ENCODE results near the gene SMARCA4. TPM values are rescaled to one million over a fixed set of nuclear protein-coding genes. Genes with fewer than 3 reads are reported as not detected.

The SMARCA4 gene
- total RNA-seq, 2 experiments from 2014 or later = 88.6 to 98.6 TPM

GRCh38 chr19:11033251-11033650 lies 72.4 kb downstream of the SMARCA4 start:
- H3K36me3 Mint-ChIP-seq (ENCODE audit: low read depth) = peaks cover 26% of the 10 kb centered on the region
- H3K27ac Mint-ChIP-seq = no peak overlapping the region
- no peaks in the 10 kb centered on the region for H3K9me3 Mint-ChIP-seq
- no peaks in the 10 kb centered on the region for H3K27me3 Mint-ChIP-seq (ENCODE audit: low read depth)
- no peak overlapping the region for H3K4me3 Mint-ChIP-seq
- peaks cover 8% of the 10 kb centered on the region for H3K4me1 Mint-ChIP-seq (ENCODE audit: low read depth)
- intact Hi-C loops (cut with micrococcal nuclease) = no loop called here
- CTCF ChIA-PET = interaction anchor here (1.4 kb wide), 1 partner anchor 96 kb away, joined by 3 read pairs; no protein-coding TSS in a partner anchor
- no peak for DNase-seq

GRCh38 chr19:11033763-11034162 lies 72.9 kb downstream of the SMARCA4 start:
- intact Hi-C loops (cut with micrococcal nuclease) = no loop called here
- H3K36me3 Mint-ChIP-seq (ENCODE audit: low read depth) = peaks cover 31% of the 10 kb centered on the region
- CTCF ChIA-PET = interaction anchor here (0.5 kb wide), 1 partner anchor 97 kb away, joined by 3 read pairs; no protein-coding TSS in a partner anchor

GRCh38 chr19:11034449-11035213 lies 73.8 kb downstream of the SMARCA4 start:
- H3K9me3 Mint-ChIP-seq = no peaks in the 10 kb centered on the region
- H3K4me3 Mint-ChIP-seq = no peak overlapping the region
- CTCF ChIA-PET = interaction anchor here (0.5 to 1.7 kb wide), 8 partner anchors 34 to 98 kb away, joined by 3 to 24 read pairs (median 3); no protein-coding TSS in a partner anchor
- H3K4me1 Mint-ChIP-seq (ENCODE audit: low read depth) = peaks cover 8% of the 10 kb centered on the region
- peaks cover 34% of the 10 kb centered on the region for H3K36me3 Mint-ChIP-seq (ENCODE audit: low read depth)
- no peaks in the 10 kb centered on the region for H3K27me3 Mint-ChIP-seq (ENCODE audit: low read depth)
- H3K27ac Mint-ChIP-seq = no peak overlapping the region
- intact Hi-C loops (cut with micrococcal nuclease) = no loop called here
- no peak for DNase-seq

More at GRCh38 chr19:11033763-11034162, 72.9 kb downstream of the SMARCA4 start:
- H3K4me3 Mint-ChIP-seq = no peak overlapping the region
- no peaks in the 10 kb centered on the region for H3K27me3 Mint-ChIP-seq (ENCODE audit: low read depth)
- H3K4me1 Mint-ChIP-seq (ENCODE audit: low read depth) = peaks cover 8% of the 10 kb centered on the region
- H3K9me3 Mint-ChIP-seq = no peaks in the 10 kb centered on the region
- no peak for DNase-seq
- no peak overlapping the region for H3K27ac Mint-ChIP-seq

DNA sequence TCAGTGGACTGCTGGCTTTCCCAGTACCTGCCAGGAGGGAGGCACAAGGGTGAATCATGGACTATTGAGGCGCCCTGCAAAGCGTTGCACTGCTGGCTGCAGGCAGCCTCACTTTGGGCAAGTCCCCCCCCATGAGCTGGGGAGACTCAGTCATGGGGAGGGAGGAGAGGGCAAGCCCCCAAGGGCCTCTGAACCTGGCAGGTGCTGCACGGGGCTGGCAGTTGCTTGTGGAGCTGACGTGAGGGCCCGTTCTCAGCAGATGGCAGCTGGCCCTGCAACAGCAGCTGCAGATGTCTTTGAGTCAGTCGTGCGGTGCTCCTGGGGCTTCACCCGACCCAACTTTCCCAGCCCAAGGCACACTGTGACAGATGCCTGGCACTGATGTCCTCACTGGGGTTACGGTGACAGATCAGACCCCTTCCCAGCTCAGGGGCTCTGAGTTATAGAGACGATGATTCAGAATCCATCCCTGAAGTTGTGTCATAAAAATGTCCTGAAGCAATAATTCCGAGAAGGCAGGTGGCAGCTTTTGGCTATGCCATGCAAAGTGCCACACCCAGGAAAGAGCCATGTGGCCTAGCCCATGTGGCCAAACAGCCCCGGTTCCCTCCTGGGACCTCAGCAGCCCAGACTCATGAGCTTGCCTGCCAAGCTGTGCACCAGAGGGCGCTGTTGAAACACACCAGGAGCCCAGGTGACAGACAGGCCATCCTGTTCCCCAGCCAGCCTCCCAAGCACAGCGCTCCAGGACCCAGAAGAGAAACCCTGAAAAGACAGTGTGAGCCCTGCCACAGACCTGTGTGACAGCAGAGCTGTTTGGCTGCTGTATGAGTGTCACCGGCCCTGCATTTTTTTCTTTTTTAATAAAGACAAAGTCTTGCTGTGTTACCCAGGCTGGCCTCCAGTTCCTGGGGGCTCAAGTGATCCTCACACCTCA lies 74.9 kb downstream of the SMARCA4 start:
- intact Hi-C loops (cut with micrococcal nuclease) = loop anchor here (1.0 to 2.0 kb wide), 4 partner anchors 61 to 169 kb away; no protein-coding TSS in a partner anchor
- Mint-ChIP-seq H3K9me3 (no peaks in the 10 kb centered on the region), H3K27ac (peak overlapping the region; percentile 56), H3K36me3 (ENCODE audit: low read depth) (peaks cover 31% of the 10 kb centered on the region), H3K4me3 (no peak overlapping the region), H3K4me1 (ENCODE audit: low read depth) (peaks cover 8% of the 10 kb centered on the region), H3K27me3 (ENCODE audit: low read depth) (no peaks in the 10 kb centered on the region)
- peak; percentile 95 for DNase-seq
- CTCF ChIA-PET = interaction anchor here (0.5 to 1.8 kb wide), 33 partner anchors 10 to 377 kb away, joined by 3 to 24 read pairs (median 3); partner anchors contain the start of gene LDLR

DNA sequence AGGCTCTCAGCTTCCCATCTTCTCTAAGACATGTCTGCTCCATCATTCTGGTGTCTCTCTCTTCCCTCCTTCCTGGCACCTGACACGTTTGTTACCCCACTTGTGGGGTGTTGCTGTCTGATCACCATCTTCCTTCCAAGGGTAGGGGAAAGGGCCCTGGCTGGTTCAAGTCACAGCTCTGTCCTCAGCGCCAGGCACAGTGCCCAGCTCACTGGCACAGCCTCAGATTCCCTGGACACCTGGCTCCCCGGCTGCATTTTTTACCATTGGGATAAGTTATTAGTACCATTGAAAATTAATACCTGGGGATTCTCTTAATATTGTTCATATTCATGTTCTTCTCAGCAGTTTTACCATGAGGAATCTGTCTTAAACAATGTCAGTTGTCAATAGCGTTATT lies 77.7 kb downstream of the SMARCA4 start:
- Mint-ChIP-seq H3K27me3 (ENCODE audit: low read depth) (no peaks in the 10 kb centered on the region), H3K4me1 (ENCODE audit: low read depth) (peaks cover 8% of the 10 kb centered on the region), H3K36me3 (ENCODE audit: low read depth) (peaks cover 38% of the 10 kb centered on the region), H3K4me3 (no peak overlapping the region), H3K27ac (no peak overlapping the region), H3K9me3 (no peaks in the 10 kb centered on the region)
- DNase-seq = no peak
- intact Hi-C loops (cut with micrococcal nuclease) = no loop called here
- CTCF ChIA-PET = no interaction called here

DNA sequence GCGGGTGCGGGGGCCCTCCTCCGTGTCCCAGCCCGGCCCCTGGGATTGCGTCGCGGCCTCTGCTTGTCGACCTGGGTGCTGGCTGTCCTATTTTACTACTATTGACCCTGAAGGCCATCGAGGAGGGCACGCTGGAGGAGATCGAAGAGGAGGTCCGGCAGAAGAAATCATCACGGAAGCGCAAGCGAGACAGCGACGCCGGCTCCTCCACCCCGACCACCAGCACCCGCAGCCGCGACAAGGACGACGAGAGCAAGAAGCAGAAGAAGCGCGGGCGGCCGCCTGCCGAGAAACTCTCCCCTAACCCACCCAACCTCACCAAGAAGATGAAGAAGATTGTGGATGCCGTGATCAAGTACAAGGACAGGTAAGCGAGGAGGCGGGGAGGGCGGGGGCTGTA lies 80.4 kb downstream of the SMARCA4 start:
- H3K4me3 Mint-ChIP-seq = no peak overlapping the region
- no peaks in the 10 kb centered on the region for H3K9me3 Mint-ChIP-seq
- H3K27ac Mint-ChIP-seq = no peak overlapping the region
- H3K4me1 Mint-ChIP-seq (ENCODE audit: low read depth) = no peaks in the 10 kb centered on the region
- peaks cover 32% of the 10 kb centered on the region for H3K36me3 Mint-ChIP-seq (ENCODE audit: low read depth)
- DNase-seq = no peak
- CTCF ChIA-PET = no interaction called here
- no peaks in the 10 kb centered on the region for H3K27me3 Mint-ChIP-seq (ENCODE audit: low read depth)
- intact Hi-C loops (cut with micrococcal nuclease) = no loop called here

- intact Hi-C loops (cut with micrococcal nuclease) = no loop called here
- peaks cover 3% of the 10 kb centered on the region for H3K4me1 Mint-ChIP-seq (ENCODE audit: low read depth)
- peaks cover 25% of the 10 kb centered on the region for H3K36me3 Mint-ChIP-seq (ENCODE audit: low read depth)
- CTCF ChIA-PET = no interaction called here
- H3K27ac Mint-ChIP-seq = no peak overlapping the region
- H3K27me3 Mint-ChIP-seq (ENCODE audit: low read depth) = no peaks in the 10 kb centered on the region
- DNase-seq = no peak
- H3K4me3 Mint-ChIP-seq = no peak overlapping the region
- H3K9me3 Mint-ChIP-seq = no peaks in the 10 kb centered on the region
Measured at GRCh38 chr19:11041966-11042627, 81.3 kb downstream of the SMARCA4 start.

GRCh38 chr19:11044431-11044830 lies 83.6 kb downstream of the SMARCA4 start:
- DNase-seq = no peak
- Mint-ChIP-seq H3K27ac (no peak overlapping the region), H3K4me3 (no peak overlapping the region), H3K36me3 (ENCODE audit: low read depth) (peaks cover 23% of the 10 kb centered on the region), H3K27me3 (ENCODE audit: low read depth) (no peaks in the 10 kb centered on the region), H3K9me3 (no peaks in the 10 kb centered on the region), H3K4me1 (ENCODE audit: low read depth) (peaks cover 19% of the 10 kb centered on the region)
- CTCF ChIA-PET = interaction anchor here (1.6 to 1.9 kb wide), 2 partner anchors 8 to 82 kb away, joined by 4 to 5 read pairs; no protein-coding TSS in a partner anchor
- intact Hi-C loops (cut with micrococcal nuclease) = no loop called here

GRCh38 chr19:11045536-11045935 lies 84.7 kb downstream of the SMARCA4 start:
- Mint-ChIP-seq H3K36me3 (ENCODE audit: low read depth) (peaks cover 23% of the 10 kb centered on the region), H3K27ac (no peak overlapping the region), H3K4me1 (ENCODE audit: low read depth) (peaks cover 30% of the 10 kb centered on the region), H3K9me3 (no peaks in the 10 kb centered on the region), H3K27me3 (ENCODE audit: low read depth) (no peaks in the 10 kb centered on the region), H3K4me3 (no peak overlapping the region)
- CTCF ChIA-PET = interaction anchor here (0.6 to 1.9 kb wide), 3 partner anchors 9 to 81 kb away, joined by 3 to 5 read pairs (median 4); no protein-coding TSS in a partner anchor
- intact Hi-C loops (cut with micrococcal nuclease) = no loop called here
- no peak for DNase-seq

GRCh38 chr19:11046605-11047354 lies 86.0 kb downstream of the SMARCA4 start:
- no peak for DNase-seq
- Mint-ChIP-seq H3K4me3 (no peak overlapping the region), H3K36me3 (ENCODE audit: low read depth) (peaks cover 19% of the 10 kb centered on the region), H3K4me1 (ENCODE audit: low read depth) (peaks cover 34% of the 10 kb centered on the region), H3K9me3 (no peaks in the 10 kb centered on the region), H3K27me3 (ENCODE audit: low read depth) (no peaks in the 10 kb centered on the region), H3K27ac (no peak overlapping the region)
- CTCF ChIA-PET = no interaction called here
- intact Hi-C loops (cut with micrococcal nuclease) = no loop called here

DNA sequence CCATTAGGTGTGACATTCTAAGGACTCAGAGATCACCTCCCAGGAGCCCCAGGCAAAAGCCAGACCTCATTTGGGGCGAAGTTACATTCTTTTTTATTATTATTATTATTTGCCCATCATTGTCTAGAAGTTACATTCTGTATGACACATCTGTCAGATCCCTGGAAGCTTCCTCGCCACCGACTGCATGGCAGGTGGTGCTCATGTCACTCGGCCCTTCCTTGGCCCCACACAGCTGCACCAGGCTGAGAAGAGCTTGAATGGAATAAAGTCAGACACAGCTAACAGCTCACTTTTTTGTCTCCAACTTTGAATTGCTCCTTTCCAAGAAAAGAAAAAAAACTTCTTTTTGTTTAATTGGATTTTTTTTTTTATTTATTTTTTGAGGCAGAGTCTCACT lies 87.0 kb downstream of the SMARCA4 start:
- CTCF ChIA-PET = interaction anchor here (1.0 to 1.4 kb wide), 2 partner anchors 12 to 115 kb away, joined by 3 to 8 read pairs; no protein-coding TSS in a partner anchor
- H3K27me3 Mint-ChIP-seq (ENCODE audit: low read depth) = no peaks in the 10 kb centered on the region
- no peaks in the 10 kb centered on the region for H3K9me3 Mint-ChIP-seq
- H3K4me3 Mint-ChIP-seq = no peak overlapping the region
- H3K27ac Mint-ChIP-seq = no peak overlapping the region
- peaks cover 16% of the 10 kb centered on the region for H3K36me3 Mint-ChIP-seq (ENCODE audit: low read depth)
- DNase-seq = no peak
- intact Hi-C loops (cut with micrococcal nuclease) = no loop called here
- H3K4me1 Mint-ChIP-seq (ENCODE audit: low read depth) = peaks cover 40% of the 10 kb centered on the region

Data from activated naive CD4-positive, alpha-beta T cell treated with anti-CD3 and anti-CD28 coated beads for 36 hours (primary cell).